Activated CD4-positive, alpha-beta T cell treated with anti-CD3 and anti-CD28 coated beads for 4 hours (primary cell): ENCODE measurements around the gene LCN2.

ENCODE experiments used
- DNase-seq, 2 donors: peaks; one replicate each; pipeline ENCODE4 v3.0.0-alpha.2; 2020

Gene LCN2

GRCh38 chr9:128115187-128116103 lies 33.8 kb upstream of the LCN2 start:
- no peak for DNase-seq

DNA sequence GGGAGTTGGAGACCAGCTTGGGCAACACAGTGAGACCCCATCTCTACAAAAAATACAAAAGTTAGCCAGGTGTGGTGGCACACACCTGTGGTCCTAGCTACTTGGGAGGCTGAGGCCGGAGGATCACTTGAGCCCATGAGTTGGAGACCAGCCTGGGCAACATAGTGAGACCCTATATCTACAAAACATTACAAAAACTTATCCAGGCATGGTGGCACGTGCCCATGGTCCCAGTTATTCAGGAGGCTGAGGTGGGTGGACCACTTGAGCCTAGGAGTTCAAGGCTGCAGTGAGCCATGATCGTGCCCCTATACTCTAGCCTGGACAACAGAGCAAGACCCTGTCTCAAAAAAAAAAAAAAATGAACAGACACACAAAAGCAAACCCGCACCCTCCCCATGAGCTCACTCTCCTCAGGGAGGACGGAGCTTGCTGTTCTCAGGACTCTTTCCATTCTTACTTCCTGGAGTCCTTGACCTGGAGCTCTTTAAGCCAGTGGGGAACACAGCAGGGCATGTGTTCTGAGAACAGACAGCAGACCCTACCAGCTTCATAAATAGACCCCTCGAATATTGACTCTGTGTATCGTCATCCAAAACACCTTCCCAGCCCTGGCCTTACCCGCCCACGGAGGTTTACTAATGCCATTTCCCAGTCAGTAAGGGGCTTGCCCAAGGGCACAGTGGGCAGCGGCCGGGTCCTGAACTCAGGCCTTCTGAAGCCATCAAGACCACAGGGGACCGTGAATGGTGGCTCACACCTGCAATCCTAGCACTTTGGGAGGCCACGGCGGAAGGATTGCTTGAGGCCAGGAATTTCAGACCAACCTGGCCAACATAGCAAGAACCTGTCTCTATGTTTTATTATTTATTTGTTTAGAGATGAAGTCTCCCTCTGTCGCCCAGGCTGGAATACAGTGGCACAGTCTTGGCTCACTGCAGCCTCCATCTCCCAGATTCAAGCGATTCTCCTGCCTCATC lies 32.9 kb upstream of the LCN2 start:
- DNase-seq: no peak

DNA sequence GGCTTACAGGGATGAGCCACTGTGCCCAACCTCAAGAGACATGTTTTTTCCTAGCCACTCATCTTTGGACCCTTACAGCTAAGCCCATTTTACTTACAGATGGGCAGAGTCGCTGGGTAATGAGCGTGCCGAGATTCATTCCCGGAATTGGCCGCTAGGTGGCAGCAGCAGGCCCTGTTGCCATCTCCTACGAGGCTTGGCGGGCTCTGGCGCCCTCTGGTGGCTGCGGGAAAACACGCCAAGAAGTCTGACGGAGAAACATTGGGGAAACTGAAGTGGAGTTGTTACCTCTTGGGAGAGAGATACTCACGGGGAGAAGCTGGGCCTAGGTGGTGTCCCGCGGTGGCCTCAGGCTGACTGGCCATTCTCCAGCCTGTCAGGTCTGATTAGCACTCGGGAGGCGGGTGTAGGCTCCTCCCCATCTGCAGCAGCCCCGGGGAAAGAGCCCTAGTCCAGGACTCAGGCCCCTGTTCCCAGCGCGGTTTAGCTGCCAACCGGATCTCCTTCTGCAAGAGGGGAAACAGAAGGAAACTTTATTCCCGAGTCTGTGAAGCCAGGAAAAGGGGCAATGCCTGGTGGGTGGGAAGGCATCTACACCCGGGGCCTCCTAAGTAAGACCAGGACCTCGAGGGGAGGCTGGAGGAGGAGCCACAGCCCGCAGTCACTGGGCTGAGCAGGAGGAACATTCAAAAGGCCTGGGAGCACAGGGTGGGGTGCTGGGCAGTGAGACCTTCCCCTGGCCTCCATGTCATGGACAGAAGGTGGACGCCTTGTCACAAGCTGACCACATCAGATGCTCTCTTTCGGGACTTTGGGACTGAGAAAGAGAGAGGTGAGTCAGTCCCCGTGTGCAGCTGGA lies 31.4 kb upstream of the LCN2 start:
- DNase-seq: peak; percentile 92 to 99

- no peak for DNase-seq
Observed at GRCh38 chr9:128118472-128118857, 30.8 kb upstream of the LCN2 start.

DNA sequence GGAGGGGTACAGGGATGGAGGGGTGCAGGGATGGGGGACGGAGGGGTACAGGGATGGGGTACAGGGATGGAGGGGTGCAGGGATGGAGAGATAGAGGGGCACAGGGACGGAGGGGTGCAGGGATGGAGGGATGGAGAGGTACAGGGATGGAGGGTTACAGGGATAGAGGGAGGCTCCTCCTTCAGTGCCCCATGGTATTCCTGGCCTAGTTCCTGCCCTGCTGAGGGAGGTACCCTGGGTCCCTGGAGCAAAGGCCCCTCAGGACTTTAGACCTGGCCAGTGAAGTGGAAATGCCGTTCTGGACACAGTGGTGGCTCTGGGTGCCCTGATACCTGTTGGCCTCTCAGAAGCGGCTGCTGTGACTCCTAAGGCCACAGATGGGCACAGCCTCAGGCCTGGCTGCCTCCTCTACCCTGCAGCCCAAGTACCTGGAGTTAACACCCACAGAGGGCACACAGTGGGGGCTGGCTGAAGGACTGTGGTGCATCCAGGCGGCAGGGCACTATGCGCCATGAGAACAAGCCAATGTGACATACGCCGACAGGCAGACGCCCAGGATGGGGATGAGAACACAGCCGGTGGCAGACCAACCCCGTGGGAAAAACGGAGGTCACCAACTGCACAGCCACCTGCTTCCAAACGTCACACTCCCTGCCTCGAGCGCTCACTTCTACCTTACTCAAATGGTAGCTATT lies 30.1 kb upstream of the LCN2 start:
- DNase-seq: no peak

GRCh38 chr9:128120061-128120740 lies 29.1 kb upstream of the LCN2 start:
- DNase-seq: no peak

- no peak for DNase-seq
Observed at GRCh38 chr9:128120741-128121465, 28.4 kb upstream of the LCN2 start.

DNA sequence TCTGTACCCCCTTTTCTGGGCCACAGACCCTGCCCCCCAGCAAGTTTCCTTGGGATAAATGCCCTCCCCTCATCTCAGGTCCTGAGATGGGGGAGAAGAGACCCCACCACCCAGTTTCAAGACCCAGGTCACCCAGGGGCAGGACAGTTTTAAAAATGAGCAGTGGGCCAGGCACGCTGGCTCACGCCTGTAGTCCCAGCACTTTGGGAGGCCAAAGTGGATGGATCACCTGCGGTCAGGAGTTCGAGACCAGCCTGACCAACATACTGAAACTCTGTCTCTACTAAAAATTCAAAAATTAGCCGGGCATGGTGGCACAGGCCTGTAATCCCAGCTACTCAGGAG lies 27.8 kb upstream of the LCN2 start:
- no peak for DNase-seq

DNA sequence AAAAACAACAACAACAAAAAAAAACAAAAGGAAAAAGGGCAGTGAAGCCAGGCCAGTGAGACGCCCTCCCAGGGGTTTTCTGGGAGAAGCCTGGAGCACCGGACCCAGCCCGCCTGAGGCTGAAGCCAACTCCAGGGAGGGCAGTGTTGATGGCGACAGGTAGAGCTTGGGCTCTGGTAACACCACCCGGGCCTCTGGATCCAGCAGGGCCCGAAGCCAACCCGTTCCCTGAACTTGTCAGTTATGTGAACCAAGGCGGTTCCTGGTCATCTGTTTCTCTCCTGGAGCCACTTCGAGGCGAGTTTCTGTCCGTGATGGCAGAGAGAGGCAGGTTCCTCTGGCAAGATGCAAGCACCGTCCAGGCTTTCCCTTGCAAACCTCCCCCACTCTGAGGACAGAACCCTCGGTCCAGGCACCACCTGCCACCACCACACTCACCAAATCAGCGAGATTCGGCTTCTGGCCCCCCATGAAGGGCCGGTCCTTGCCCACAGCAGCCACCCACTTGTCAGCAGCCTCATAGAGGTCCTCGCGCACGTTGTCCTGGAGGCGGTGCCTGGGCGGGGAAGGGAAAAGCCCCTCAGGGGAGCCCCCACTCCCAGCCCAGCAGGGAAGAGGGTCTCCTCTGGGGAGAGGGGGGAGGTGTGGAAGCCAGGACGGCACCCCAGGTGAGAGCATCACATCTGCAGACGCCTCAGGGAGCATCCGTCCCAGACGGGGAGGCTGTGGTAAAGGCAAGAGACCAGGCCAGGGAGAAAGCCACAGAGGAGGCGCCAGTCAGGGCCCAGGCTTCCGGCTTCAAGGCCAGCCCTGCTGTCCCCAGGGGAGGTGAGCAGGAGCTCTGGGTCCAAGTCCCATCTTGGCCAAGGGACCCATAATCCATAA lies 27.1 kb upstream of the LCN2 start:
- no peak for DNase-seq

GRCh38 chr9:128122809-128123175 lies 26.5 kb upstream of the LCN2 start:
- no peak for DNase-seq

- no peak for DNase-seq
Observed at GRCh38 chr9:128123451-128124080, 25.7 kb upstream of the LCN2 start.

- no peak for DNase-seq
Observed at GRCh38 chr9:128124451-128124850, 24.8 kb upstream of the LCN2 start.

DNA sequence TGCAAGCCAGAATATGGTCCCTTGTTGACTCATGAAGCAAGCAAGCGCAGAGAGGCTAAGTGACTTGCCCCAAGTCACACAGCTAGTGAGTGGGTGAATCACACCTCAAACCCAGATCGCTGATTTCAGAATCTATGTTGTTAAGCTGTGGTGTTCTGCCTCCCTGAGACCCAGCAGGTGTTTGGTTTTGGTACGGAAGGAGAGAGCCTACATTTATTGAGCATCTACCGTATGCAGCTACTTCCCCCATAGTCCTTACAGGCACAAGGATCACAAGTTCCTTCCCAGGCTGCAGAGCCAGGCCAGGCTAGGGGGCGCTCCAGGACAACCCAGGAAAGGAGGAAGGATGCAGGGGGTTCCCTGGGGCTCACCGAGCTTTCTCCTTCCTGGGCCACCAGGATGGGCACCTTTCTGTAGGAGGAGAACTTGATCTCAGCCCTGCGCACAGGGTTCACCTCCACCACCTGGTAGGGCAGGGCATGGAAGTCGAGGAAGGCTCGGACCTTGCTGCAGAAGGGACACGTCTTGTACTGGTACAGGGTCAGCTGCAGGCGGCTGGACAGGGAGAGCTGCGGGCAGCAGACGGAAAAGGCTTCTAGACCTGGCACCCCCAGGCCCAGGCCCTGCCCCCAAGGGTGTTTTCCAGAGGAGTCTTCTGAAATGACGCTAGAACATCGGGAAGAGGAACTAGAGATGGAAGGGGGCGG lies 24.2 kb upstream of the LCN2 start:
- DNase-seq: peak; percentile 28 to 42

DNA sequence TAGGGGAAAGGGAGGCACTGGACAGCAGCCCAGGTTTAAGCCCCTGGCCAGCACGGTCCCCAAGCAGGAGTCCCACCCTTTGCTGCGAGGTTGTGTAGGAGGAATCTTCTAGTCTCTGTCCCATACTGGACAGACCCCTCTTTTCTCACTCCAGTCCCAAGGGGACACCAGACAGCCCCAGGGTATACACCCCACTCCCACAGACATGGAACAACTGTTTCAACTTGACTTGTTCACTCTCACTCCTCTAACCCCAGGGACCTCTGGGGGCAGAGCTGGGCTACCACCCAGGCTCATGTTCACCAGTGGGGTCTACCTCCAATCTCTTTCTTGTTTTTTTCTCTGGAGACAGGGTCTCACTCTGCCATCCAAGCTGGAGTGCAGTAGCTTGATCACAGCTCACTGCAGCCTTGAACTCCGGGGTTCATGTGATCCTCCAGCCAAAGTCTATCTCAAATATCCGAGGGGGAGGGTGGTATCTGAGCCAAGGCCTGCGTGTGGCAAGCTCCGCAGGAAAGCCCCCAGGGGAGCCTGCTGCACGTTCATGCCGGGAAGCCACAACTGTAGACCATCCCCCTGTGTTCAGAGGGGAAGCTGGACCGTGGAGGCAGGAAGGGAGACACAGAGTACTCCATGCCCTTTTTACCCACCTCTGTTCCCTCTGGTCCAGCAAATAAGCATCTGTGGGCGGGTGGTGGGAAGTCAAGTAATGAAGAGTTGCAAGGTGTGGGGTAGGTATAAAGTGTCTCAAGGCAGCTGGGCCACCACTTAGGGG lies 23.5 kb upstream of the LCN2 start:
- DNase-seq: no peak

- DNase-seq: peak; percentile 81 to 84
Observed at GRCh38 chr9:128127568-128127989, 21.7 kb upstream of the LCN2 start, which contains the start of gene PTGES2. PTGES2 (minus strand) TSS chr9:128127729; CDS start chr9:128127717, 12 bp downstream.

- DNase-seq: peak; percentile 83 to 84
Observed at GRCh38 chr9:128127990-128128835, 21.0 kb upstream of the LCN2 start.
